ENCODE data around the gene RDH13. TPM values are rescaled to one million over a fixed set of nuclear protein-coding genes. Genes with fewer than 3 reads are reported as not detected.

Gene RDH13
- total and polyA plus RNA-seq, 4 donors = 8.9 to 11.7 (median 9.5) TPM

DNA sequence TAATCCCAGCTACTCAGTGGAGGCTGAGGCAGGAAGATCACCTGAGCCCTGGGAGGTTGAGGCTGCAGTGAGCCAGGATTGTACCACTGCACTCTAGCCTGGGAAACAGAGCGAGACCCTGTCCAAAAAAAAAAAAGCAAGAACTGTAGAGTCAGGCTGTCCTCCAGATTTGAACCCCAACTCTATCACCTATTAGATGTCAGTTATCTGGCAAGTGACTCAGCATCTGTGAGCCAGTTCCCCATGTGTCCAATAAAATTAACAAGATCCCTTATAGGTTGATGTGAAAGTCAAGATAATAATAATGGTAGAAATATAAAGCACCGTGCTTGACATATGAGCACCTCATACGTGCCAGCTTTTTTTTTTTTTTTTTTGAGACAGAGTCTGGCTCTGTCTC is 46.9 kb downstream of the RDH13 start:
- no peak overlapping the region for H3K9ac ChIP-seq (ENCODE audit: low read depth in 1 of 2, low read length in 2 of 2)
- no peaks in the 10 kb centered on the region for H3K4me1 ChIP-seq (ENCODE audit: control insufficient read depth in 4 of 4, insufficient read depth in 4 of 4, low read length in 3 of 4)
- H3K27me3 ChIP-seq (ENCODE audit: control insufficient read depth in 4 of 4, insufficient read depth in 4 of 4, low read length in 3 of 4) = peaks cover 0 to 2% (median 0%) of the 10 kb centered on the region in 4 donors
- no peaks in the 10 kb centered on the region for H3K9me3 ChIP-seq (ENCODE audit: control insufficient read depth in 4 of 4, low read length in 3 of 4)
- DNase-seq (ENCODE audit: low spot score) = no peak
- H3K36me3 ChIP-seq (ENCODE audit: control insufficient read depth in 4 of 4, insufficient read depth in 3 of 4, low read depth in 1 of 4, low read length in 3 of 4) = no peaks in the 10 kb centered on the region
- TF ChIP-seq, protein P1, sequence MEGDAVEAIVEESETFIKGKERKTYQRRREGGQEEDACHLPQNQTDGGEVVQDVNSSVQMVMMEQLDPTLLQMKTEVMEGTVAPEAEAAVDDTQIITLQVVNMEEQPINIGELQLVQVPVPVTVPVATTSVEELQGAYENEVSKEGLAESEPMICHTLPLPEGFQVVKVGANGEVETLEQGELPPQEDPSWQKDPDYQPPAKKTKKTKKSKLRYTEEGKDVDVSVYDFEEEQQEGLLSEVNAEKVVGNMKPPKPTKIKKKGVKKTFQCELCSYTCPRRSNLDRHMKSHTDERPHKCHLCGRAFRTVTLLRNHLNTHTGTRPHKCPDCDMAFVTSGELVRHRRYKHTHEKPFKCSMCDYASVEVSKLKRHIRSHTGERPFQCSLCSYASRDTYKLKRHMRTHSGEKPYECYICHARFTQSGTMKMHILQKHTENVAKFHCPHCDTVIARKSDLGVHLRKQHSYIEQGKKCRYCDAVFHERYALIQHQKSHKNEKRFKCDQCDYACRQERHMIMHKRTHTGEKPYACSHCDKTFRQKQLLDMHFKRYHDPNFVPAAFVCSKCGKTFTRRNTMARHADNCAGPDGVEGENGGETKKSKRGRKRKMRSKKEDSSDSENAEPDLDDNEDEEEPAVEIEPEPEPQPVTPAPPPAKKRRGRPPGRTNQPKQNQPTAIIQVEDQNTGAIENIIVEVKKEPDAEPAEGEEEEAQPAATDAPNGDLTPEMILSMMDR (IDR thresholded peaks at IDR 0.05; ENCODE audit: low read depth, low read length, missing input control) = no peak
- no peak for TF ChIP-seq NR2F2 (IDR thresholded peaks at IDR 0.05)
- TF ChIP-seq RXRA (IDR thresholded peaks at IDR 0.05) = no peak
- no peak for TF ChIP-seq FOXA2 (IDR thresholded peaks at IDR 0.05)
- TF ChIP-seq, protein P2, sequence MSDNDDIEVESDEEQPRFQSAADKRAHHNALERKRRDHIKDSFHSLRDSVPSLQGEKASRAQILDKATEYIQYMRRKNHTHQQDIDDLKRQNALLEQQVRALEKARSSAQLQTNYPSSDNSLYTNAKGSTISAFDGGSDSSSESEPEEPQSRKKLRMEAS (IDR thresholded peaks at IDR 0.05) = no peak
- TF ChIP-seq GABPA (IDR thresholded peaks at IDR 0.05 in 1 of 2, conservative IDR thresholded peaks at IDR 0.05 in 1 of 2) = no peak
- TF ChIP-seq JUND (IDR thresholded peaks at IDR 0.05) = no peak
- TF ChIP-seq HNF4A (conservative IDR thresholded peaks at IDR 0.05) = no peak
- TF ChIP-seq, protein P3, sequence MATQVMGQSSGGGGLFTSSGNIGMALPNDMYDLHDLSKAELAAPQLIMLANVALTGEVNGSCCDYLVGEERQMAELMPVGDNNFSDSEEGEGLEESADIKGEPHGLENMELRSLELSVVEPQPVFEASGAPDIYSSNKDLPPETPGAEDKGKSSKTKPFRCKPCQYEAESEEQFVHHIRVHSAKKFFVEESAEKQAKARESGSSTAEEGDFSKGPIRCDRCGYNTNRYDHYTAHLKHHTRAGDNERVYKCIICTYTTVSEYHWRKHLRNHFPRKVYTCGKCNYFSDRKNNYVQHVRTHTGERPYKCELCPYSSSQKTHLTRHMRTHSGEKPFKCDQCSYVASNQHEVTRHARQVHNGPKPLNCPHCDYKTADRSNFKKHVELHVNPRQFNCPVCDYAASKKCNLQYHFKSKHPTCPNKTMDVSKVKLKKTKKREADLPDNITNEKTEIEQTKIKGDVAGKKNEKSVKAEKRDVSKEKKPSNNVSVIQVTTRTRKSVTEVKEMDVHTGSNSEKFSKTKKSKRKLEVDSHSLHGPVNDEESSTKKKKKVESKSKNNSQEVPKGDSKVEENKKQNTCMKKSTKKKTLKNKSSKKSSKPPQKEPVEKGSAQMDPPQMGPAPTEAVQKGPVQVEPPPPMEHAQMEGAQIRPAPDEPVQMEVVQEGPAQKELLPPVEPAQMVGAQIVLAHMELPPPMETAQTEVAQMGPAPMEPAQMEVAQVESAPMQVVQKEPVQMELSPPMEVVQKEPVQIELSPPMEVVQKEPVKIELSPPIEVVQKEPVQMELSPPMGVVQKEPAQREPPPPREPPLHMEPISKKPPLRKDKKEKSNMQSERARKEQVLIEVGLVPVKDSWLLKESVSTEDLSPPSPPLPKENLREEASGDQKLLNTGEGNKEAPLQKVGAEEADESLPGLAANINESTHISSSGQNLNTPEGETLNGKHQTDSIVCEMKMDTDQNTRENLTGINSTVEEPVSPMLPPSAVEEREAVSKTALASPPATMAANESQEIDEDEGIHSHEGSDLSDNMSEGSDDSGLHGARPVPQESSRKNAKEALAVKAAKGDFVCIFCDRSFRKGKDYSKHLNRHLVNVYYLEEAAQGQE (IDR thresholded peaks at IDR 0.05) = no peak
- no peak for TF ChIP-seq EGR1 (IDR thresholded peaks at IDR 0.05; ENCODE audit: low read depth in 2 of 2)
- TF ChIP-seq, protein P4, sequence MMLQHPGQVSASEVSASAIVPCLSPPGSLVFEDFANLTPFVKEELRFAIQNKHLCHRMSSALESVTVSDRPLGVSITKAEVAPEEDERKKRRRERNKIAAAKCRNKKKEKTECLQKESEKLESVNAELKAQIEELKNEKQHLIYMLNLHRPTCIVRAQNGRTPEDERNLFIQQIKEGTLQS (IDR thresholded peaks at IDR 0.05) = no peak
- no peak for TF ChIP-seq RAD21 (IDR thresholded peaks at IDR 0.05)
- TF ChIP-seq SP1 (IDR thresholded peaks at IDR 0.05) = no peak
- WGBS = 62% methylated on average over 3 of the region's 3 CpGs
- H3K27ac ChIP-seq (ENCODE audit: low read depth in 1 of 2, low read length in 2 of 2) = no peak overlapping the region
- H3K4me3 ChIP-seq (ENCODE audit: low read depth in 1 of 3, low read length in 3 of 3) = no peak overlapping the region

DNA sequence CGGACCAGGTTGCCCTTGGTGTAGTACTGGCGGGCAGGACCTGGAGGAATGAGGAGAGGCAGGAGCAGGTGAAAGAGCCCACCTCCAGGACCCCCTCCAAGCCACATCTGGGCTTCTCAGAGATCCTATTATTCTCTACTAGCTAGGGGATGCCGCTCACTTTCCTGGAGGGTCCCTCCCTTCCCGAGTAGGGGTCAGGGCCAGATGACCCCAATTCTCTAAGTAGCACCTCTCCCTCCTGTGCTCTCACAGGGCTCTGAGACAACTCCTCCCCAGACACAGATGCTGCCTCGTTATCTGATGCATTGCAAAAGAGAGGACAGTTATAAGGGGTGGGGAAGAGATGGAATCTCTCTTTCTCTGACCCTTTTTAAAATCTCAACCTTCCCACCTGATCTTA is 47.8 kb downstream of the RDH13 start:
- WGBS = 66% methylated on average over 5 of the region's 5 CpGs
- Histone ChIP-seq H3K27me3 (ENCODE audit: control insufficient read depth in 4 of 4, insufficient read depth in 4 of 4, low read length in 3 of 4) (peaks cover 0 to 2% (median 0%) of the 10 kb centered on the region in 4 donors), H3K9ac (ENCODE audit: low read depth in 1 of 2, low read length in 2 of 2) (no peak overlapping the region), H3K4me1 (ENCODE audit: control insufficient read depth in 4 of 4, insufficient read depth in 4 of 4, low read length in 3 of 4) (no peaks in the 10 kb centered on the region), H3K4me3 (ENCODE audit: low read depth in 1 of 3, low read length in 3 of 3) (no peak overlapping the region), H3K9me3 (ENCODE audit: control insufficient read depth in 4 of 4, low read length in 3 of 4) (no peaks in the 10 kb centered on the region), H3K36me3 (ENCODE audit: control insufficient read depth in 4 of 4, insufficient read depth in 3 of 4, low read depth in 1 of 4, low read length in 3 of 4) (no peaks in the 10 kb centered on the region), H3K27ac (ENCODE audit: low read depth in 1 of 2, low read length in 2 of 2) (peak overlapping the region in 1 of 2 donors; percentile 7)
- TF ChIP-seq FOXA2 (IDR thresholded peaks at IDR 0.05) = no peak
- TF ChIP-seq HNF4A (conservative IDR thresholded peaks at IDR 0.05) = no peak
- no peak for DNase-seq (ENCODE audit: low spot score)
